ENCODE measurements around the gene RPL3. TPM values are rescaled to one million over a fixed set of nuclear protein-coding genes. Genes with fewer than 3 reads are reported as not detected.

The RPL3 gene
- polyA plus RNA-seq, 1 donor from 2014 or later, result 1,527 TPM

DNA sequence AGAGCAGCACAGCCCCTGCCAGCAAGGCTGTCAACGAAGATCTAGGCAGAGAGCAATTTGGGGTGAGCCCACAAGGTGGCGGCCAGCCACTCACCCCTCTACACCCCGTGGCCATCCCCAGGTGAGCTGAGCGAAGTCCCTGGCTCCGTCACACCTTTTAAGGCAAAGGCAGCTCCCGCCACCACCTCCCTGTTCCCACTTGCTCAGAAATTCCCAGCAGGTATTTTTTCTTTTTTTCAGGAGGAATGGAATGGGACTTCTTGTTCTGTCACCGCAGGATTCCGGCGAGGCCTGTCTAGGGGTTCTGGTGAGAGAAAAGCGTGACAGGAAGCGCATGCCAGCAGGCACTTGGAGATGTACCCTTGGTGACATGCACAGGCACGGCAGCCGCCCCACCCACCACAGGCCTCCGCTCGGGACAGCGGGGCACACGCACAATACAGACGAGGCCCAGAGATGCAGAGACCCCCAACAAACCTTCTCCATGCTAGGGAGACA is 10.0 kb downstream of the RPL3 start:
- no peak overlapping the region for H3K27ac ChIP-seq (ENCODE audit: low read length)
- no peak overlapping the region for H3K4me2 ChIP-seq (ENCODE audit: low read length)
- no peaks in the 10 kb centered on the region for H3K79me2 ChIP-seq (replicated peaks; ENCODE audit: insufficient read depth, low read length)
- H3F3A ChIP-seq (ENCODE audit: insufficient read depth, low read length, poor library complexity, severe bottlenecking), result no peaks in the 10 kb centered on the region
- H3K9me2 ChIP-seq (ENCODE audit: insufficient read depth, low read length), result no peaks in the 10 kb centered on the region
- H3K27me3 ChIP-seq (ENCODE audit: insufficient read depth, low read depth, low read length), result no peaks in the 10 kb centered on the region
- no peak overlapping the region for H2AFZ ChIP-seq (ENCODE audit: low read depth, low read length)
- H3K9ac ChIP-seq (ENCODE audit: low read length), result no peak overlapping the region
- H4K20me1 ChIP-seq (ENCODE audit: insufficient read depth), result no peaks in the 10 kb centered on the region
- H3K36me3 ChIP-seq (ENCODE audit: insufficient read depth, low read length), result peaks cover 13% of the 10 kb centered on the region
- no peak overlapping the region for H3K4me3 ChIP-seq (ENCODE audit: low read length)
- TF ChIP-seq, protein P1, sequence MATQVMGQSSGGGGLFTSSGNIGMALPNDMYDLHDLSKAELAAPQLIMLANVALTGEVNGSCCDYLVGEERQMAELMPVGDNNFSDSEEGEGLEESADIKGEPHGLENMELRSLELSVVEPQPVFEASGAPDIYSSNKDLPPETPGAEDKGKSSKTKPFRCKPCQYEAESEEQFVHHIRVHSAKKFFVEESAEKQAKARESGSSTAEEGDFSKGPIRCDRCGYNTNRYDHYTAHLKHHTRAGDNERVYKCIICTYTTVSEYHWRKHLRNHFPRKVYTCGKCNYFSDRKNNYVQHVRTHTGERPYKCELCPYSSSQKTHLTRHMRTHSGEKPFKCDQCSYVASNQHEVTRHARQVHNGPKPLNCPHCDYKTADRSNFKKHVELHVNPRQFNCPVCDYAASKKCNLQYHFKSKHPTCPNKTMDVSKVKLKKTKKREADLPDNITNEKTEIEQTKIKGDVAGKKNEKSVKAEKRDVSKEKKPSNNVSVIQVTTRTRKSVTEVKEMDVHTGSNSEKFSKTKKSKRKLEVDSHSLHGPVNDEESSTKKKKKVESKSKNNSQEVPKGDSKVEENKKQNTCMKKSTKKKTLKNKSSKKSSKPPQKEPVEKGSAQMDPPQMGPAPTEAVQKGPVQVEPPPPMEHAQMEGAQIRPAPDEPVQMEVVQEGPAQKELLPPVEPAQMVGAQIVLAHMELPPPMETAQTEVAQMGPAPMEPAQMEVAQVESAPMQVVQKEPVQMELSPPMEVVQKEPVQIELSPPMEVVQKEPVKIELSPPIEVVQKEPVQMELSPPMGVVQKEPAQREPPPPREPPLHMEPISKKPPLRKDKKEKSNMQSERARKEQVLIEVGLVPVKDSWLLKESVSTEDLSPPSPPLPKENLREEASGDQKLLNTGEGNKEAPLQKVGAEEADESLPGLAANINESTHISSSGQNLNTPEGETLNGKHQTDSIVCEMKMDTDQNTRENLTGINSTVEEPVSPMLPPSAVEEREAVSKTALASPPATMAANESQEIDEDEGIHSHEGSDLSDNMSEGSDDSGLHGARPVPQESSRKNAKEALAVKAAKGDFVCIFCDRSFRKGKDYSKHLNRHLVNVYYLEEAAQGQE (IDR thresholded peaks at IDR 0.05; ENCODE audit: borderline replicate concordance), result no peak
- TF ChIP-seq POLR2AphosphoS5 (IDR thresholded peaks at IDR 0.05) (no peak), EP300 (conservative IDR thresholded peaks at IDR 0.05; ENCODE audit: poor library complexity, severe bottlenecking) (no peak), RAD21 (conservative IDR thresholded peaks at IDR 0.05) (no peak), EZH2 (IDR thresholded peaks at IDR 0.05; ENCODE audit: borderline replicate concordance, insufficient read depth, low read length, poor library complexity, severe bottlenecking) (no peak), TAF1 (IDR thresholded peaks at IDR 0.05; ENCODE audit: low read depth) (no peak), MXI1 (conservative IDR thresholded peaks at IDR 0.05; ENCODE audit: poor library complexity, severe bottlenecking) (no peak), SMC3 (conservative IDR thresholded peaks at IDR 0.05; ENCODE audit: poor library complexity) (no peak)
- TF ChIP-seq, protein P2, sequence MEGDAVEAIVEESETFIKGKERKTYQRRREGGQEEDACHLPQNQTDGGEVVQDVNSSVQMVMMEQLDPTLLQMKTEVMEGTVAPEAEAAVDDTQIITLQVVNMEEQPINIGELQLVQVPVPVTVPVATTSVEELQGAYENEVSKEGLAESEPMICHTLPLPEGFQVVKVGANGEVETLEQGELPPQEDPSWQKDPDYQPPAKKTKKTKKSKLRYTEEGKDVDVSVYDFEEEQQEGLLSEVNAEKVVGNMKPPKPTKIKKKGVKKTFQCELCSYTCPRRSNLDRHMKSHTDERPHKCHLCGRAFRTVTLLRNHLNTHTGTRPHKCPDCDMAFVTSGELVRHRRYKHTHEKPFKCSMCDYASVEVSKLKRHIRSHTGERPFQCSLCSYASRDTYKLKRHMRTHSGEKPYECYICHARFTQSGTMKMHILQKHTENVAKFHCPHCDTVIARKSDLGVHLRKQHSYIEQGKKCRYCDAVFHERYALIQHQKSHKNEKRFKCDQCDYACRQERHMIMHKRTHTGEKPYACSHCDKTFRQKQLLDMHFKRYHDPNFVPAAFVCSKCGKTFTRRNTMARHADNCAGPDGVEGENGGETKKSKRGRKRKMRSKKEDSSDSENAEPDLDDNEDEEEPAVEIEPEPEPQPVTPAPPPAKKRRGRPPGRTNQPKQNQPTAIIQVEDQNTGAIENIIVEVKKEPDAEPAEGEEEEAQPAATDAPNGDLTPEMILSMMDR (IDR thresholded peaks at IDR 0.05; ENCODE audit: poor library complexity, severe bottlenecking), result no peak
- no peaks in the 10 kb centered on the region for H3K9me3 ChIP-seq (ENCODE audit: low read length)

DNA sequence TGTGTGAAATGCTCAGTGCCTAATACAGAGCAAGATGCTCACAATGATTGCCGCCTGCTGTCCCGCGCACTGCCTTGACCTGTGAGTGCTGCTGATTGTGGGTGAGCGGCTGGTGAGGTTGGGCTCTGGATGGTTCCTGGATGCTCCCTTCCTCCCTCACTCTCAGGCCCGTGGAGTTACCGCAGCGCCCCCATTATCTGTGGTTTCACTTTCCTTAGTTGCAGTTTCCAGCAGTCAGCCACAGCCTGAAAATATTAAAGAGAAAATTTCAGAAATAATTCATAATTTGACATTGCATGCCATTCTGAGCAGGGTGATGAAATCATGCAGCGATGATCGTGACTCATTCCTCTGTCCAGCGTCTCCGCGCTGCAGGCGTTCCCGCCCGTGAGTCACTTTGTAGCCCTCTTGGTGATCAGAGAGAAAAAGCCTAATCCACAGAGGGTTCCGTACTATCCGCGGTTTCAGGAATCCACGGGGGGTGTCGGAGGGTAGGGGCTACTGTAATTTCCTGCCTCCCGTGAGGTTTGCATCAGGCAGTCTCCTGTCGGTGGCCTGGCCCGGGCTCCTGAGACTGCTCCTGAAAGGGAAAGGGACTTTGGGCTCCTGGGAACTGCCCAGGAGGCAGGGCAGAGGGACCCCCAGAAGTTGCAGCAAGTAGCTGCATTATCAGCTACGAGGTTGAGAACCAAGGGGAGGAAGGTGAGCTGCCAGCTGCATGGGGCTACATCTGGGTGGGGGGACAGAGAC is 10.6 kb downstream of the RPL3 start:
- H3K4me3 ChIP-seq (ENCODE audit: low read length), result no peak overlapping the region
- H3K9ac ChIP-seq (ENCODE audit: low read length), result no peak overlapping the region
- no peak overlapping the region for H3K4me2 ChIP-seq (ENCODE audit: low read length)
- no peak overlapping the region for H2AFZ ChIP-seq (ENCODE audit: low read depth, low read length)
- no peaks in the 10 kb centered on the region for H3K27me3 ChIP-seq (ENCODE audit: insufficient read depth, low read depth, low read length)
- no peaks in the 10 kb centered on the region for H3K9me2 ChIP-seq (ENCODE audit: insufficient read depth, low read length)
- H3K79me2 ChIP-seq (replicated peaks; ENCODE audit: insufficient read depth, low read length), result no peaks in the 10 kb centered on the region
- H3K36me3 ChIP-seq (ENCODE audit: insufficient read depth, low read length), result peaks cover 12% of the 10 kb centered on the region
- TF ChIP-seq TAF1 (IDR thresholded peaks at IDR 0.05; ENCODE audit: low read depth) (no peak), MXI1 (conservative IDR thresholded peaks at IDR 0.05; ENCODE audit: poor library complexity, severe bottlenecking) (no peak), POLR2AphosphoS5 (IDR thresholded peaks at IDR 0.05) (no peak), SMC3 (conservative IDR thresholded peaks at IDR 0.05; ENCODE audit: poor library complexity) (no peak), RAD21 (conservative IDR thresholded peaks at IDR 0.05) (no peak), EZH2 (IDR thresholded peaks at IDR 0.05; ENCODE audit: borderline replicate concordance, insufficient read depth, low read length, poor library complexity, severe bottlenecking) (no peak), EP300 (conservative IDR thresholded peaks at IDR 0.05; ENCODE audit: poor library complexity, severe bottlenecking) (no peak)
- TF ChIP-seq, protein P2 (IDR thresholded peaks at IDR 0.05; ENCODE audit: poor library complexity, severe bottlenecking), result no peak
- TF ChIP-seq, protein P1 (IDR thresholded peaks at IDR 0.05; ENCODE audit: borderline replicate concordance), result no peak
- H3F3A ChIP-seq (ENCODE audit: insufficient read depth, low read length, poor library complexity, severe bottlenecking), result no peaks in the 10 kb centered on the region
- no peak overlapping the region for H3K27ac ChIP-seq (ENCODE audit: low read length)
- H3K9me3 ChIP-seq (ENCODE audit: low read length), result no peaks in the 10 kb centered on the region
- H4K20me1 ChIP-seq (ENCODE audit: insufficient read depth), result no peaks in the 10 kb centered on the region
